Activated naive CD8-positive, alpha-beta T cell treated with anti-CD3 and anti-CD28 coated beads, Interleukin-2, amount 10 ng/mL, durations not matched to agents 7 days and 5 days (primary cell): ENCODE results near the gene SPDYE6. TPM values are rescaled to one million over a fixed set of nuclear protein-coding genes. Genes with fewer than 3 reads are reported as not detected.

Experiments
- ATAC-seq: fragments of 150-1000 bp; cut with Tn5 transposase; one replicate; pipeline ENCODE4 v1.10.0; 2021; ENCODE audit warnings: low read depth, moderate library complexity
- POLR2A ChIA-PET: fragments of 350-600 bp; sonication (Branson Sonifier 250); formaldehyde crosslinking; loops from one replicate; lab custom pipeline; 2021; ENCODE audit warnings: antibody characterized with exemption; lab: Charles Lee
- DNase-seq: peaks from one replicate; pipeline ENCODE4 v3.0.0; 2021
- H3K27ac Mint-ChIP-seq: one replicate; pipeline ENCODE4 v1.8.0; 2022; ENCODE audit warnings: mild to moderate bottlenecking, mixed read lengths
- H3K27me3 Mint-ChIP-seq: one replicate; pipeline ENCODE4 v1.8.0; 2022; ENCODE audit warnings: mild to moderate bottlenecking, moderate library complexity, mixed read lengths
- H3K36me3 Mint-ChIP-seq: one replicate; pipeline ENCODE4 v1.8.0; 2021; ENCODE audit warnings: mild to moderate bottlenecking, mixed read lengths
- H3K4me1 Mint-ChIP-seq: one replicate; pipeline ENCODE4 v1.8.0; 2021; ENCODE audit warnings: mixed read lengths
- H3K4me3 Mint-ChIP-seq: one replicate; pipeline ENCODE4 v1.8.0; 2022; ENCODE audit warnings: mild to moderate bottlenecking, moderate library complexity, mixed read lengths
- H3K9me3 Mint-ChIP-seq: one replicate; pipeline ENCODE4 v1.8.0; 2021; ENCODE audit warnings: mixed read lengths
- total RNA-seq, 2 experiments: library from RNA; stranded (reverse); gene quantifications; one replicate each; pipeline ENCODE4 v1.2.3, GENCODE V29; 2021

SPDYE6 gene
- total RNA-seq, 2 experiments from 2014 or later, result not detected

GRCh38 chr7:102320181-102320580 is 36.1 kb downstream of the SPDYE6 start:
- Mint-ChIP-seq H3K4me3 (no peak overlapping the region), H3K27ac (no peak overlapping the region), H3K36me3 (no peaks in the 10 kb centered on the region), H3K27me3 (peaks cover 7% of the 10 kb centered on the region), H3K9me3 (no peaks in the 10 kb centered on the region), H3K4me1 (no peaks in the 10 kb centered on the region)
- ATAC-seq (no peak), DNase-seq (no peak)
- POLR2A ChIA-PET, result no interaction called here

- DNase-seq (no peak), ATAC-seq (no peak)
- H3K36me3 Mint-ChIP-seq, result no peaks in the 10 kb centered on the region
- no peak overlapping the region for H3K4me3 Mint-ChIP-seq
- H3K27ac Mint-ChIP-seq, result no peak overlapping the region
- no peaks in the 10 kb centered on the region for H3K4me1 Mint-ChIP-seq
- H3K27me3 Mint-ChIP-seq, result peaks cover 7% of the 10 kb centered on the region
- POLR2A ChIA-PET, result no interaction called here
- H3K9me3 Mint-ChIP-seq, result no peaks in the 10 kb centered on the region
Measured at GRCh38 chr7:102319671-102320070, 36.6 kb downstream of the SPDYE6 start.

- Mint-ChIP-seq H3K36me3 (no peaks in the 10 kb centered on the region), H3K4me1 (no peaks in the 10 kb centered on the region), H3K4me3 (no peak overlapping the region), H3K27ac (no peak overlapping the region), H3K27me3 (peaks cover 4% of the 10 kb centered on the region), H3K9me3 (no peaks in the 10 kb centered on the region)
- POLR2A ChIA-PET, result no interaction called here
- ATAC-seq (no peak), DNase-seq (no peak)
Measured at GRCh38 chr7:102318482-102318971, 37.7 kb downstream of the SPDYE6 start.

GRCh38 chr7:102317231-102318059 is 38.8 kb downstream of the SPDYE6 start:
- no peak overlapping the region for H3K27ac Mint-ChIP-seq
- peaks cover under 1% of the 10 kb centered on the region for H3K27me3 Mint-ChIP-seq
- H3K4me1 Mint-ChIP-seq, result no peaks in the 10 kb centered on the region
- no peak for DNase-seq
- no peaks in the 10 kb centered on the region for H3K9me3 Mint-ChIP-seq
- no peak overlapping the region for H3K4me3 Mint-ChIP-seq
- no peaks in the 10 kb centered on the region for H3K36me3 Mint-ChIP-seq
- peak; percentile 17 for ATAC-seq
- POLR2A ChIA-PET, result interaction anchor here (0.8 kb wide), 1 partner anchor 13 kb away, joined by 5 read pairs; no protein-coding TSS in a partner anchor

- no peak overlapping the region for H3K27ac Mint-ChIP-seq
- no peaks in the 10 kb centered on the region for H3K4me1 Mint-ChIP-seq
- H3K27me3 Mint-ChIP-seq, result no peaks in the 10 kb centered on the region
- no peak overlapping the region for H3K4me3 Mint-ChIP-seq
- no peaks in the 10 kb centered on the region for H3K9me3 Mint-ChIP-seq
- POLR2A ChIA-PET, result no interaction called here
- no peaks in the 10 kb centered on the region for H3K36me3 Mint-ChIP-seq
- ATAC-seq (no peak), DNase-seq (no peak)
Measured at GRCh38 chr7:102313997-102314780, 42.1 kb downstream of the SPDYE6 start.

GRCh38 chr7:102312317-102312716 is 43.9 kb downstream of the SPDYE6 start:
- H3K4me1 Mint-ChIP-seq, result no peaks in the 10 kb centered on the region
- no peaks in the 10 kb centered on the region for H3K36me3 Mint-ChIP-seq
- H3K4me3 Mint-ChIP-seq, result no peak overlapping the region
- H3K27ac Mint-ChIP-seq, result no peak overlapping the region
- no peaks in the 10 kb centered on the region for H3K9me3 Mint-ChIP-seq
- no peaks in the 10 kb centered on the region for H3K27me3 Mint-ChIP-seq
- no peak for DNase-seq
- POLR2A ChIA-PET, result interaction anchor here (0.7 kb wide), 1 partner anchor 475 kb away, joined by 3 read pairs; no protein-coding TSS in a partner anchor
- no peak for ATAC-seq

GRCh38 chr7:102310414-102310815 is 45.8 kb downstream of the SPDYE6 start:
- no peak for DNase-seq
- ATAC-seq, result no peak
- POLR2A ChIA-PET, result no interaction called here
- Mint-ChIP-seq H3K4me3 (no peak overlapping the region), H3K9me3 (no peaks in the 10 kb centered on the region), H3K36me3 (no peaks in the 10 kb centered on the region), H3K27me3 (no peaks in the 10 kb centered on the region), H3K4me1 (peaks cover 4% of the 10 kb centered on the region), H3K27ac (no peak overlapping the region)

GRCh38 chr7:102306916-102307677 is 49.1 kb downstream of the SPDYE6 start:
- H3K4me3 Mint-ChIP-seq, result no peak overlapping the region
- no peak for DNase-seq
- POLR2A ChIA-PET, result interaction anchor here (0.6 kb wide), 1 partner anchor 917 kb away, joined by 7 read pairs; no protein-coding TSS in a partner anchor
- H3K27ac Mint-ChIP-seq, result no peak overlapping the region
- peaks cover 4% of the 10 kb centered on the region for H3K4me1 Mint-ChIP-seq
- H3K36me3 Mint-ChIP-seq, result no peaks in the 10 kb centered on the region
- ATAC-seq, result peak; percentile 62
- no peaks in the 10 kb centered on the region for H3K27me3 Mint-ChIP-seq
- H3K9me3 Mint-ChIP-seq, result no peaks in the 10 kb centered on the region

- H3K36me3 Mint-ChIP-seq, result no peaks in the 10 kb centered on the region
Measured at GRCh38 chr7:102305414-102306268, 50.6 kb downstream of the SPDYE6 start.

GRCh38 chr7:102304668-102305067 is 51.6 kb downstream of the SPDYE6 start:
- no peak for DNase-seq
- peaks cover 4% of the 10 kb centered on the region for H3K4me1 Mint-ChIP-seq
- POLR2A ChIA-PET, result no interaction called here
- H3K36me3 Mint-ChIP-seq, result no peaks in the 10 kb centered on the region
- no peak overlapping the region for H3K27ac Mint-ChIP-seq
- no peak for ATAC-seq
- H3K4me3 Mint-ChIP-seq, result no peak overlapping the region
- no peaks in the 10 kb centered on the region for H3K9me3 Mint-ChIP-seq
- H3K27me3 Mint-ChIP-seq, result no peaks in the 10 kb centered on the region

More at GRCh38 chr7:102305414-102306268, 50.6 kb downstream of the SPDYE6 start:
- ATAC-seq, result no peak
- Mint-ChIP-seq H3K9me3 (no peaks in the 10 kb centered on the region), H3K4me3 (no peak overlapping the region), H3K4me1 (peaks cover 4% of the 10 kb centered on the region), H3K27ac (no peak overlapping the region), H3K27me3 (no peaks in the 10 kb centered on the region)
- DNase-seq, result no peak
- POLR2A ChIA-PET, result no interaction called here

GRCh38 chr7:102303669-102304422 is 52.4 kb downstream of the SPDYE6 start:
- no peak for DNase-seq
- Mint-ChIP-seq H3K27ac (no peak overlapping the region), H3K9me3 (no peaks in the 10 kb centered on the region), H3K36me3 (no peaks in the 10 kb centered on the region), H3K4me1 (peaks cover 4% of the 10 kb centered on the region), H3K4me3 (no peak overlapping the region), H3K27me3 (no peaks in the 10 kb centered on the region)
- POLR2A ChIA-PET, result no interaction called here
- no peak for ATAC-seq

- DNase-seq, result no peak
- ATAC-seq, result no peak
- Mint-ChIP-seq H3K9me3 (no peaks in the 10 kb centered on the region), H3K4me3 (no peak overlapping the region), H3K27me3 (no peaks in the 10 kb centered on the region), H3K27ac (no peak overlapping the region), H3K36me3 (no peaks in the 10 kb centered on the region), H3K4me1 (peaks cover 4% of the 10 kb centered on the region)
- POLR2A ChIA-PET, result no interaction called here
Measured at GRCh38 chr7:102302025-102302424, 54.2 kb downstream of the SPDYE6 start.
